ENCODE measurements around the gene ST3GAL6.

Gene ST3GAL6

DNA sequence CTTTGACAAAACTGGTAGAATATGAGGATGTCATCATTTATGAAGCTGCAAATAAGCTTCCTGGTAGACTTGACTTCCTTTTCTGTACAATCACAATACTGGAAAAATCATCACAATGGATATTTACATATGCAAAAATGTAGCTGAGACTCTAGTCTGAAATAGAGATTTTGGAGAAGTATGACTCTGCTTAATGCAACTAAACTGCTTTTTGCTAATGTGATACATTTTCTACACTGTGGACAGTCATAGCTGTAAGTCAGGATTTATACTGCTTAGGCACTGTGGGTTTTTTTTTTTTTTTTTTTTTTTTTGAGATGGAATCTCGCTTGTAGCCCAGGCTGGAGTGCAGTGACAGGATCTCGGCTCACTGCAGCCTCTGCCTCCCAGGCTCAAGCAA lies 34.5 kb upstream of the ST3GAL6 start:
- no peak for DNase-seq (ENCODE audit: low read depth, low spot score)
- TF ChIP-seq EZH2 (IDR thresholded peaks at IDR 0.05) (no peak), FOXP2 (optimal IDR thresholded peaks at IDR 0.05; ENCODE audit: control extremely low read depth, extremely low read length, insufficient read depth) (no peak), POLR2AphosphoS5 (IDR thresholded peaks at IDR 0.05; ENCODE audit: borderline replicate concordance, low read depth, low read length) (no peak)
- H3K9ac ChIP-seq (ENCODE audit: insufficient read length) = no peak overlapping the region
- no peaks in the 10 kb centered on the region for H3K36me3 ChIP-seq (ENCODE audit: insufficient read depth, low read length)
- H3K27ac ChIP-seq = no peak overlapping the region
- no peak overlapping the region for H3K4me3 ChIP-seq
- no peaks in the 10 kb centered on the region for H3K9me3 ChIP-seq (ENCODE audit: low read depth, low read length)

DNA sequence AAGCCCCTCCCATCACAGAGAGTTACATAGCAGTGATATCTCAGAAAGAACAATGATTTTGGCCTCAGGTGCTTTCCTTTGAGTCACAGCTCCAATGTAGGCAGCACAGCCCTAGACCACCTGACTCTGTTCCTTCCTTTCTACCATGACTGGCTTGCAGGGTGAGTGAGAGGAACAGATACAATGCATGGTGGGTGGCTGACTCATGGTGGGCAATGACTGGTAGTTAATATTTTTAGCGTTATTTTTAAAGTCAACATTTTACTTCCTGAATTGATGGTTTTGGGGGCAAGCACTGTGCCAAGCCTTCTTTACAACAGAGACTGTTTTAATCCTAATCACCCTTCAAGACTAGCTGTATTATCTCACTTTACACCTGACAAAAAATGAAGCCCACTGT lies 32.8 kb upstream of the ST3GAL6 start:
- Histone ChIP-seq H3K27ac (no peak overlapping the region), H3K36me3 (ENCODE audit: insufficient read depth, low read length) (no peaks in the 10 kb centered on the region), H3K9me3 (ENCODE audit: low read depth, low read length) (no peaks in the 10 kb centered on the region), H3K9ac (ENCODE audit: insufficient read length) (no peak overlapping the region), H3K4me3 (no peak overlapping the region)
- no peak for TF ChIP-seq FOXP2 (optimal IDR thresholded peaks at IDR 0.05; ENCODE audit: control extremely low read depth, extremely low read length, insufficient read depth)
- no peak for TF ChIP-seq POLR2AphosphoS5 (IDR thresholded peaks at IDR 0.05; ENCODE audit: borderline replicate concordance, low read depth, low read length)
- TF ChIP-seq EZH2 (IDR thresholded peaks at IDR 0.05) = no peak
- DNase-seq (ENCODE audit: low read depth, low spot score) = no peak

DNA sequence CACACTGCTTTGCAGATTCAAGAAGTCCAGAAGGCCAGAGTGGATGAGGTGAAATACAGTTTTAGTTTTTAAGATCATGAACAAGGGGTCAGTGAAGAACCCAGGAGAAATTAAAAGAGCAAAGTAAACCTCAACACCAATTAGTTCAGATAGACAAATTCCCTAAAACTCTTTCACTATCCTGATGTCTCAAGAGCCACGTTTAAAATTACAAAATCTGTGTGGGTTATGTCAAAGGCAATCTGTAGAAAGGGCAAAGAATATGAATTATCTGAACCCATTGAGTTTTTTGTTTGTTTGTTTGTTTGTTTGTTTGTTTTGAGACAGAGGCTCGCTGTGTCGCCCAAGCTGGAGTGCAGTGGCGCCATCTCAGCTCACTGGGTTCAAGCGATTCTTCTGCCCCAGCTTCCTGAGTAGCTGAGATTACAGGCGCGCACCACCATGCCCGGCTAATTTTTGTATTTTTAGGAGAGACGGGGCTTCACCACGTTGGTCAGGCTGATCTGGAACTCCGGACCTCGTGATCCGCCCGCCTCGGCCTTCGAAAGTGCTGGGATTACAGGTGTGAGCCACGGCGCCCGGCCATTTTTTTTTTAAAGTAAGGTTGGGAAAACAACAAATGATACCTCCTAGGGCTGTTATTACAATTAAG lies 32.1 kb upstream of the ST3GAL6 start:
- Histone ChIP-seq H3K9me3 (ENCODE audit: low read depth, low read length) (no peaks in the 10 kb centered on the region), H3K4me3 (no peak overlapping the region), H3K9ac (ENCODE audit: insufficient read length) (no peak overlapping the region), H3K27ac (no peak overlapping the region), H3K36me3 (ENCODE audit: insufficient read depth, low read length) (no peaks in the 10 kb centered on the region)
- DNase-seq (ENCODE audit: low read depth, low spot score) = no peak
- TF ChIP-seq POLR2AphosphoS5 (IDR thresholded peaks at IDR 0.05; ENCODE audit: borderline replicate concordance, low read depth, low read length) = no peak
- TF ChIP-seq FOXP2 (optimal IDR thresholded peaks at IDR 0.05; ENCODE audit: control extremely low read depth, extremely low read length, insufficient read depth) = no peak
- no peak for TF ChIP-seq EZH2 (IDR thresholded peaks at IDR 0.05)

DNA sequence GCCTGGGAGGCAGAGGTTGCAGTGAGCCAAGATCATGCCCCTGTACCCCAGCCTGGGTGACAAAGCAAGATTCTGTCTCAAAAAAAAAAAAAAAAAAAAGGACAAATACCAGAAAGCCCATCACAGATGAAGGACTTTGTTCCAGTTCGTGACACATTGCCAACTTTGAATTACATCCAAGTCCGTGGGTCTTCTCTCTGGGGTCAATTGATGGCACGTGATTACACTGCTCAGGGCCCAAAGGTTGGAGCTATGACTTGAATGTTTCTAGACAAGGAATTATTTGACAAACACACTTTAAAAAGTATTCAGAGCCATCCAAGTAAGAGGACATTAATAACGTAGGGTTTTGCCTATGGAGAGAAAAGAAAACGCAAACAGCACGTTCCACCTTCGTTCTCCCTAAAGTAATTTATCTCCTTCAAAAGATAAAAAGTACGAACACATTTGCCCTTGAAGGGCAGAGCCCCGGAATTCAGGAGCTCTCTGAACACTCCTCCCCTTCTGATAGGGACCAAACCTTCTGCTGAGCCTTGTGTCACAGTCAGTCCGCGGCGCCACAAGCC lies 31.3 kb upstream of the ST3GAL6 start:
- Histone ChIP-seq H3K36me3 (ENCODE audit: insufficient read depth, low read length) (no peaks in the 10 kb centered on the region), H3K9ac (ENCODE audit: insufficient read length) (peak overlapping the region; percentile 64), H3K9me3 (ENCODE audit: low read depth, low read length) (no peaks in the 10 kb centered on the region), H3K27ac (no peak overlapping the region), H3K4me3 (peak overlapping the region; percentile 89)
- no peak for TF ChIP-seq POLR2AphosphoS5 (IDR thresholded peaks at IDR 0.05; ENCODE audit: borderline replicate concordance, low read depth, low read length)
- TF ChIP-seq FOXP2 (optimal IDR thresholded peaks at IDR 0.05; ENCODE audit: control extremely low read depth, extremely low read length, insufficient read depth) = no peak
- no peak for TF ChIP-seq EZH2 (IDR thresholded peaks at IDR 0.05)
- DNase-seq (ENCODE audit: low read depth, low spot score) = no peak

DNA sequence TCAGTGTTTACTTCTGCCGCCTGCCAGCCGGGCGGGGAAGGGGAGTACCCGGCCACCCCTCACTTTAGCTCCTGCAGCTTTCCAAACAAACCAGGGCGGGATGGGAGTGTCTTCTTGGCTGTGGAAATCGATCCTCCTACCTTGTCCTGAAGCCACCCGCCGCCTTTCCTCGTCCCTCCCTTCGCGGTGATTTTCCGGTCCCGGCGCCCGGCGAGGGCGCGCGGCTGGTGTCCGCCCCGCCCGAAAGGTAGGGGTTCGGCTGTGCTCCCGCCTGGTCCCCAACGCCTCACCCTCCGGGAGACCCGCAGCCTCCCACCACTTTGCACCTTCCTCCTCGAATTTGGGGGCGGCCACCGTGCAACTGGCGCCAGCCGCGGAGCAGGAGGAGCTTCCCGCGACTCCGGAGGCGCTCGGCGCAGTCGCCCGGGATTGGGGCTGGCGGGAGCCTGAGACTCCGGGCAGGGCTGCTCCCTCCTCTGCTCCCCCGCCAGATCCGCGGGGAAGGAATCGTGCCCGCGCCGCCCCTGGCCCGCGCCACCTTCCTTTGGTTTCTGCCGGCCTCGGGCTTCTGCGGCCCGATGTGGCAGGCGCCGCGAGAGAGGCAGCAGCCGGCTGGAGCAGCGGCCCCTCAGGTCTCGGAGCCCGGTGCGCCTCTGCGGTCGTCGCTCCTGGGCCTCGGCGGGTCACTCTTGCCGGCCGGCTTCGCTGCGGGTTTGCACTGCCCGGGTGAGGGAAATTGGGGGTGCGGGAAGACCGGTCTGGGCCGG lies 30.7 kb upstream of the ST3GAL6 start:
- Histone ChIP-seq H3K4me3 (peak overlapping the region; percentile 89), H3K9me3 (ENCODE audit: low read depth, low read length) (no peaks in the 10 kb centered on the region), H3K36me3 (ENCODE audit: insufficient read depth, low read length) (no peaks in the 10 kb centered on the region), H3K27ac (no peak overlapping the region), H3K9ac (ENCODE audit: insufficient read length) (peak overlapping the region; percentile 64)
- TF ChIP-seq POLR2AphosphoS5 (IDR thresholded peaks at IDR 0.05; ENCODE audit: borderline replicate concordance, low read depth, low read length) (no peak), FOXP2 (optimal IDR thresholded peaks at IDR 0.05; ENCODE audit: control extremely low read depth, extremely low read length, insufficient read depth) (peak; percentile 39), EZH2 (IDR thresholded peaks at IDR 0.05) (no peak)
- DNase-seq (ENCODE audit: low read depth, low spot score) = no peak

DNA sequence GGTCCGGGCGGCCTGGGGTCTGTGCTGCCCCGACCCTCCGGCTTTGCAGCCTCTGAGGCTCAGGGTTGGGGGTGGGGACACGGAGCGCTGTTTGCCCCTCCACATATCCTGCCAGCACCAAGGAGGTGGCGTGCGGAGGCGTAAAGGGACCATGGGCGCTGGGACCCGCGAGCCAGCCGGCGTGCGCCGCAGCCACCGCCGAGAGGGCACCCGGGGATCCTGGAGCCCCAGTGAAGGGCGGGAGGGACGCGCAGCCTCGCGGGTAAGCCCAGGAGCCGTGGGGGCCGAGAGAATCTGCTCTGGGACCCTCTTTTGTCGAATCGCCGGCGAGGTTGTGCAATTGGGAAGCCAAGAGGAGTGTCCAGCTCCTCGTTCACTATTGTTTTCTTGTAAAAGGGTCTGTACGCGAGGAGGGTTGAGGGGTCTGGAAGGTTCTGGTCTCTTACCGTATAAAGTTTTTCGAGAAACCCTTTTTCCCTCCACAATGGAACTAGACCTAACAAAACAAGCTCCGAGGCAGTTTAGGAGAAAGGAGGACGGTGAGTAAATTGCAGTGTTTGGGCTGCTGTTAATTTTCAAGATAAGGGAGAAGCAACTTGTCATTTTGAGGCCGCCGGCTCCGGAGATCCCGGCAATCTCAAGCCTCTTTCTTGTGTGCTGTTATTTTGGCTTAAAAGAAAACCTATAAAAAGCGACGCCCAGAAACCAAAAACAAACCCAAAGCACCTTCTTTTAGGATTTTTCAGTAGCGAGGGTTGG lies 29.9 kb upstream of the ST3GAL6 start:
- DNase-seq (ENCODE audit: low read depth, low spot score) = no peak
- H3K36me3 ChIP-seq (ENCODE audit: insufficient read depth, low read length) = no peaks in the 10 kb centered on the region
- H3K27ac ChIP-seq = no peak overlapping the region
- TF ChIP-seq EZH2 (IDR thresholded peaks at IDR 0.05) = no peak
- TF ChIP-seq POLR2AphosphoS5 (IDR thresholded peaks at IDR 0.05; ENCODE audit: borderline replicate concordance, low read depth, low read length) = no peak
- TF ChIP-seq FOXP2 (optimal IDR thresholded peaks at IDR 0.05; ENCODE audit: control extremely low read depth, extremely low read length, insufficient read depth) = no peak
- no peaks in the 10 kb centered on the region for H3K9me3 ChIP-seq (ENCODE audit: low read depth, low read length)
- peak overlapping the region; percentile 64 for H3K9ac ChIP-seq (ENCODE audit: insufficient read length)
- H3K4me3 ChIP-seq = peak overlapping the region; percentile 89

DNA sequence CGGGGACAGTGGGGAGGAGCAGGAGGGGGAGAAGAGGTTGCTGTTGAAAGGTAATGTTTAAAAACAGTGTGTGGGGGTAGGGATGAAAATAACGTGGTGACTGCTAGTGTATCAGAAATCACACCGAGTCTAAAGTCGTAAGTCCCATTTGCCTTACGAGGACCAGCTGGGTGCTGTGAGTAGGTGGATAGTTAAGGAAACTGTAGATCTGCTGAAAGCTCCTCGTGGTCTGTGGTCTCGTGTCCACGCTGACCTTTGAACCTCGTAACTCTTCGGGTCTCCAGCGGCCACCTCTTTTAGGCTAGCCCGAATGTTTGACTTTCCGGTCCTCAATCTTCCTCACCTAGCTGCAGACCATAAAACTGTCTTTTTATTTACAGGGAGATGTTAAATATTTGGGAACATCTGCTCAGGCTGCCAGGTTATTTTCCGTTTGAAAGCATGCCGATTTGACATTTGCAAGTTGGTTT lies 29.3 kb upstream of the ST3GAL6 start:
- Histone ChIP-seq H3K9ac (ENCODE audit: insufficient read length) (peak overlapping the region; percentile 64), H3K4me3 (peak overlapping the region; percentile 89), H3K27ac (no peak overlapping the region), H3K9me3 (ENCODE audit: low read depth, low read length) (no peaks in the 10 kb centered on the region), H3K36me3 (ENCODE audit: insufficient read depth, low read length) (no peaks in the 10 kb centered on the region)
- no peak for DNase-seq (ENCODE audit: low read depth, low spot score)
- TF ChIP-seq EZH2 (IDR thresholded peaks at IDR 0.05) (no peak), POLR2AphosphoS5 (IDR thresholded peaks at IDR 0.05; ENCODE audit: borderline replicate concordance, low read depth, low read length) (no peak), FOXP2 (optimal IDR thresholded peaks at IDR 0.05; ENCODE audit: control extremely low read depth, extremely low read length, insufficient read depth) (no peak)

DNA sequence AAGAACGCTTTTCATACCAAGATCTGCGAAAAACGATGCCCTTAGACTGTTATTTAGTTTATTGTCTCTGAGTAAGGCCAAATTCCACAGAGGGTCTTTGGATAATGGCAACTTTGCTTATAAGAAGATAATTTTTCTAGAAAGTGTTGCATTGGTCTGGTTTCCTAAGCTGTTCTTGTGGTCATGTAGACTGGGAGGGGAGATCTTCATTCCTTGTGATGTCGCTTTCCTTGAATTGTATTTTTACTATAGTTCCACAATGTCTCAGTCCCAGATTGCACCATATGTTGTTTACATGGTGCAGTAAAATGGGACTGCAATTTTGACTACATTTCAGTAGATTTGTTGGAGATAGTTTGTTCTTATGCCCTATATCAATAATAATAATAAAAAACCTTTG lies 28.8 kb upstream of the ST3GAL6 start:
- DNase-seq (ENCODE audit: low read depth, low spot score) = no peak
- peak overlapping the region; percentile 89 for H3K4me3 ChIP-seq
- H3K9ac ChIP-seq (ENCODE audit: insufficient read length) = no peak overlapping the region
- H3K27ac ChIP-seq = no peak overlapping the region
- TF ChIP-seq POLR2AphosphoS5 (IDR thresholded peaks at IDR 0.05; ENCODE audit: borderline replicate concordance, low read depth, low read length) (no peak), FOXP2 (optimal IDR thresholded peaks at IDR 0.05; ENCODE audit: control extremely low read depth, extremely low read length, insufficient read depth) (no peak), EZH2 (IDR thresholded peaks at IDR 0.05) (no peak)
- no peaks in the 10 kb centered on the region for H3K36me3 ChIP-seq (ENCODE audit: insufficient read depth, low read length)
- no peaks in the 10 kb centered on the region for H3K9me3 ChIP-seq (ENCODE audit: low read depth, low read length)

Data from SK-N-MC (cell line).